NCI-H82 (cell line): ENCODE measurements around the gene ARHGEF16.

Experiments
- DNase-seq: peaks from one replicate; lab custom pipeline; 2025; lab: John Stamatoyannopoulos, UW

ARHGEF16 gene

DNA sequence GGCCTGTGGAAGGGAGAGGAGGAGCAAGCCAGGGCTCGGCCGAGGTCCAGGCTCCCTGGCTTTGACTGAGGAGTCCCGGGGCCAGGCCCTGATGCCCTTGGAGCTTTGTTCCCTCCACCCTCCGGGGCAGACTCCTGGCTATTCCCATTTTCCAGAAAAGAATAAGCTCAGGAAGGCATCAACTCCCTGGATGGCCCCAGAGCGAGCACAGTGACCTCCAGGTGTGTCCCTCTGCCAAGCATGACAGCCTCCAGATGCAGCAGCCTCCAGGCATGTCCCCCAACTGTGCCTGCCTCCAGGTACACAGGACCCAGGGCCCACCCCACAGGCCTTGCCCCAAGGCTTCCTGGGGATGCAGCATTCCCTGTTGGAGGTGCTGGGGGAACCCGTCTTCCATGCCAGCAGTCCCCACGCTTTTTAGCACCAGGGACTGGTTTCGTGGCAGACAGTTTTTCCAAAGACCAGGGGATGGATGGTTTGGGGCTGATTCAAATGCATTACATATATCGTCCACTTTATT is 15.7 kb upstream of the ARHGEF16 start:
- no peak for DNase-seq

DNA sequence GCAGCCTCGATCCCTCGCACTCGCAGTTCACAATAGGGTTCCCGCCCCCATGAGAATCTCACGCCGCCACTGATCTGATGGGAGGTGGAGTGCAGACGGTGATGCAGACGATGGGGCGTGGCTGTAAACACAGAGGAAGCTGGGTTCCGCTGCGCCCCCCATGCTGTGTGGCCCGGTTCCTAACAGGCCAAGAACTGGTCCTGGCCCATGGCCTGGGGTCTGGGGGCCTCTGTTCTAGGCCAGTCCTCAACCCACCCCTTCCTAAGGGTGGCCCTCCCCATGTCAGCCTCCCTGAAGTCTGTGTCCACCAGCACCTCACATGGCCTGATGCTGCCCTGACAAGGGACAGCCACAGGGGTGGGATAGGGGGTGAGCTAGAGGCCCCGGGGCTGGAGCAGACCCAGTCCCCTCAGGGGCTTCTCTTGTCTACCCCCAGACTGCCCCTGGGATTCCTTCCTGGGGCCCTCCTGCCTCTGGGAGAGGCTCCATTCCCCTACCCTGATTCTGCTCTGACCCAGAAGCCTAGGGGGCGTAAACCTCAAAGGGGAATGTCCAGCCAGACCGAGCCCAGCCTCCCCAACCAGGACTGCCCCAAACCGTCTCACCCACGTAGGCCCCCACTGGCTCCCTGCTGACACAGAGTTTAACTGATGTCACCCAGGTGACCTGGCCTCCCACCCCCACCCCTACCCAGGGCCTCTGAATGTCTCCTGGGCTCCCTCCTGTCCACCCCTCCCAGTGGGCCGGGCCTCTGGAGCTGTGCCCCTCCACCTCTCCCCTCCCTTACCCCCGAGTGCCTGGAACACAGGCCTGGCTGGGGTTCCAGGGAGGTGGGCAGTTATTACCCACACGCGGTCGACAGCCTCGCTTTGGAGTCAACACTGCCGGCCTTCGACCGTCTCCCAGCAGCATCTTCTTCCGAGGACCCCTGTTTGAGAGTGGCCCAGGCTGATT is 14.8 kb upstream of the ARHGEF16 start:
- DNase-seq: no peak

DNA sequence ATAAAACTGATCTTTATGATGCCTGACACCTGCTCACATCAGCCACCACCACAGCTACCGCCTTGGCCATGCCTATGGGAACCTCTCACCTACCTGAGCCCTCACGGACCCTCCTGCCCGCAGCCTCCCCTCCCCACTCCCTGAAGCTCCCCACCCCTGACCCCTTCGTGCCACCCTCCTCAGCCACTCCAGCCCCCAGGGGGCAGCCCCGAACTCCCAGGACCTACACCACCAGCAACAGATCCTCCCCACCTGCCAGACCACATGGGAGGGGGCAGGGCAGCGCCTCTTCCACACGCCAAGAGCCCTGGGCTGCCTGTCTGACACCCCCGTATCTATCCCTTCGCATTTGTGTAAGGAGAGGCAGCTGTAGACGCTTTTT is 14.2 kb upstream of the ARHGEF16 start:
- DNase-seq: no peak

DNA sequence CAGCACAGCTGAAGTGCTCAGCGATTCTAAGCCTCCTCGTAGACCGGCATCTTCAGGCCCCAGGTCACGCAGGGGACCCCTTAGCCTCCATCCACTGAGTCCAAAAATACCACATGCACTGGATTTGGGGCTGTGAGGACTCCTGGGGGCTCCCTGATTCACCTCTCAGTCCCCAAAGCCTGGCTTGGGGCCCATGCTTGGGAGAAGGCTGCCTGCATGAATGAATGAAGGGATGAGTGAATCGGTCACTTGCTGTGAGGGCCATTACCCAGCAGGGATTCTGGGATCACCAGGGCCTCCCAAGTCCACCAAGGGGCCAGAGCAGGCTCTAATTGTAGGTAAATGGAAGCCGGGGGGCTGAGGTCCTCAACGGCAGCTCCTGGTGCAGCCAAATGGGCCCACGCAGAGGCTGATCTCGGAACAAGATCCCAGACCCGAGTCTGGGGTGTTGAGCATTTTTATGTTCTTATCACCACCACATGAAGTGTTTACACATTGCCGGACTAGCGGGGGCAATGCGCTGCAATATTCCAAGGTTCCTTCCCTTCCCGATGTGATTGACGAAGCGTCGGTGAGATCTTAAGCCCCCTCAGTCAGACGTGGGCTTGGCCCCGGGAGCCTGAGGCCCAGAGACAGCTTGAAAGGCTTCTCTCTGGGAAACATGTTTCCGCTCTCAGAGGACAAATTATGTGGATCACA is 13.6 kb upstream of the ARHGEF16 start:
- no peak for DNase-seq

DNA sequence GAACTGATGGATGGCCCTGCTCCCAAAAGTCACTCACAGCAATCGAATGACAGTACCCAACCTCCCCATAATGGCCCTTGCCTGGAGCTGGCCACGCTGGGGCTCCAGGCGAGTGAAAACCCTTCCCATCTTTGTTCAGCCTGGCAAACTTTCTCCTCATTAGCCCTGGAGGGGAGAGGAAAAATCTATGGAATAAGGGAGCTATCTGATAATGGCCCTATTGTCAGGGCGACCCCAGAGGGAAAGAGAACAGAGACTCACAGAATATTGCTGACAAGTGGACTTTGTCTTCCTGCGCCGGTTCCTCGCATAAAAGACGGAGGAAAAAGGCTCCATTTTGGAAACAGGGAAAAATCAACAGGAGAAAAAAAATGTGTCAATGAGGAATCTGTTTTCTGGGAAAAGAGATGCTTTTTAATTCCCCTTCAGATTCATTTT is 13.0 kb upstream of the ARHGEF16 start:
- no peak for DNase-seq

- DNase-seq: no peak
These were observed 12.6 kb upstream of the ARHGEF16 start for GRCh38 chr1:3441880-3442279.

DNA sequence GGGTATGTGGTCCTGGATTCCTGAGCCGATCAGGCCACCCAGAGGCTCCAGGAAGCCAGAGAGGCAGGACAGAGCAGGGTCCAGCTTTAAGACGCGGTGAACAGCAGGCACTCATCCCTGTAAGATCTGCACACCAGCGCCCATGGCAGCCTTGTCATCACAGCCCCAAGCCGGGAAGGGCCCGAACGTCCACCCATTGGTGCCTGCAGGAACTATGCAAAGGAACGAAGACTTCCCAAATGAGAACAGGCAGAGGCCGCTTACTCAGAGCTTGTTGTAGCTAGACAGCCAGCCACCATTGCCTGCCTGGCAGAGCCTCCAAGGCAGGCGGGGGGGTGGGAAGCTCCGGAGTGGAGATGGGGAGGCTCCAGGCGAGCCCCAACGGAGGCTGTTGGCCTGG is 12.1 kb upstream of the ARHGEF16 start:
- DNase-seq: no peak

DNA sequence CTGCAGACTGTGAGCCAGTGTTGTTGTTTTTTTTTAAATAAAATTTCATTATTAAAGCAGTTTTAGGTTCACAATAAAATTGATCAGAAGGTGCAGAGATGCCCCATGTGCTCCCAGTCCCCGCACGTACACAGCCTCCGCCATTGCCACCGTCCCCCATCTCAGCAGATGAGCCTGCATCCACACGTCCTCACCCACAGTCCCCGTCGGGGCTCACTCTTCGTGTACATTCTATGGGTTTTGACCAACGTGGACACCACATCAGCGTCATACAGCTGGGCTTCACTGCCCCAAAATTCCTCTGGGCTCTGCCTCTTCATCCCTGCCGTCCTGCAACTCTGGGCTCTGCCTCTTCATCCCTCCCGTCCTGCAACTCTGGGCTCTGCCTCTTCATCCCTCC is 11.6 kb upstream of the ARHGEF16 start:
- DNase-seq: no peak

GRCh38 chr1:3443807-3444206 is 10.7 kb upstream of the ARHGEF16 start:
- no peak for DNase-seq

GRCh38 chr1:3444298-3444697 is 10.2 kb upstream of the ARHGEF16 start:
- DNase-seq: no peak

- DNase-seq: no peak
These were observed 9.7 kb upstream of the ARHGEF16 start for GRCh38 chr1:3444736-3445135.

GRCh38 chr1:3450202-3450863 is 4.1 kb upstream of the ARHGEF16 start:
- DNase-seq: no peak

- no peak for DNase-seq
These were observed 3.5 kb upstream of the ARHGEF16 start for GRCh38 chr1:3450983-3451382.

GRCh38 chr1:3451994-3452865 is 2.2 kb upstream of the ARHGEF16 start:
- no peak for DNase-seq

DNA sequence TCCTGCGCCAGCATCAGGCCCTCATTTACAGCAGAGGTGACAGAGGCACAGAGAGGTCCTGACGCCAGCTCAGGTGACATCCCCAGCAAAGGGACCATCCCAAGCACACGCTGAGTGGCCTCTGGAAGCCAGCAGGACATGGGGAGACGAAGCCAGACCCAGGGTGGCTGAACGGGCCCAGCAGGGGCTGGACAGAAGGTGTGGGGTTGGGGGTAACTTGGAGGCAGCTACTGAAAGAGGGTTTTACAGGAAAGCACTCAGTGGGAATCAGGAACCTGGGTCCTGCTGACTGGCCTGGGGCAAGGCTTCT is 1.6 kb upstream of the ARHGEF16 start:
- DNase-seq: no peak

DNA sequence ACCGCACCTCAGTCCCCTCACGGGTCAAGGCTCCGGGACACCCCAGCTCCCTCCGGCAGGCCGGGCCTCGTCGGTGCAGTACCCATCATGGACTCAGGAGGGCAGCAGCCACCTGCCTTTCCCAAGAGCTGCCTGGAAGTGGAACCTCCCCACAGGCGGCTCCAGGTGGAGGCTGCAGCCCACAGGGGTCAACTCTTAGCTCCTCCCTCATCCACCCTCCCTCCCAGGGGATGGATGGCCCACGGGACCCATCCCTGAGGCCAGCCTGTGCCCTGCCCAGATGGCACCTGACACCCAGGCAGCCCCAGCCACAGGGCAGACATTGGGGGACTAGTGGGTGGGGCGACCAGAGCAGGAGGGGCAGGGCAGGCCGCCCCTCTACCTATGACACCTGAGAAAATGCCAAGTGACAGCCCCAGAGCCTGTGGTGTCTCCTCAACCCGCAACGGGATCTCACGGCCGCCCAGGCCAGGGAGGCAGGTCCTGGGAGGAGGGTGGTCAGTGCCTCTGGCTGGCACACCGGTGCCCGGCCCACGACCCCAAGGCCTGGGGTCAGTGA is 1.2 kb upstream of the ARHGEF16 start:
- DNase-seq: peak; percentile 64

DNA sequence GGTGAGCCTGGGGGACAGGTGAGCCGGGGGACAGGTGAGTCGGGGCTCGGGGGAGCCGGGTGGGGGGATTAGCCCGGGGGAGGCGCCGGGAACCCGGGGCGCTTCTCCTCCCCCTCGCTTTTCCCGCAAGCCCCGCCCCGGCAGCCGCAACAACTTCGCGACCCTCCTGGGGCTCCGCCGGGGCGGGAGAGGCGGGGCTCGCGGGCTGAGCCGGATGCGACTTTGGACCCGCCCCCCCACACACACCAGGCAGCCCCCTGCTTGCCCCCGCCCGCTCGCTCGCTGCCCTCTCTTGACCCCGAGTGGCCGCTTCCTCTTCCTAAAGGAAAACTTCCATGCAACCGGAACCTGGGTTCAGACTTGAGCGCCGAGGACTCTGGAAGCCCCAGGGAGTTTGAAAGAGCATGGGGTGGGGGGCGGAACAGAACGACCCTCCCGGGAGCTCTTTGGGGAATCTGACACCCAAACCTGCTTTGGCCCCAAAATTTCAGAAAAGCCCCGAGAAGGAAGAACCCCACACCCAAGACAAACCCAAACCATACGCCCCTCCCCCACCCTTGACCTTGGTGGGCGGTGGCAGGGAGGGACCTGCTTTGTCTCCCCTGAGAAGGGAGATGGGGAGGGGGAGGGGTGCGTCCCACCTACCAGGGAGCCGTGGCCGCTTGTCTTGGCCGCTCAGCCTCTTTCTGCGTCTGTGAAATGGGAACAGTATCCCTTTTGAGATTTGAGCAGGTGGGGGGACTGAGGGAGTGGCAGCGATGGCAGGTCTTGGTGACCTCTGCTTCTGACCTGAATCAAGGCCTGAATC is 550 bp downstream of the ARHGEF16 start:
- DNase-seq: peak; percentile 21

- DNase-seq: no peak
These were observed 1.4 kb downstream of the ARHGEF16 start for GRCh38 chr1:3455670-3456448.

GRCh38 chr1:3456449-3456963 is 2.0 kb downstream of the ARHGEF16 start:
- no peak for DNase-seq
